ENCODE results near the gene HMCN2.
"Not testable (repeated sequence)": the region's sequence is repeated elsewhere in the genome, so short reads cannot be mapped to it uniquely, and the experiment has no call there.

Gene HMCN2

DNA sequence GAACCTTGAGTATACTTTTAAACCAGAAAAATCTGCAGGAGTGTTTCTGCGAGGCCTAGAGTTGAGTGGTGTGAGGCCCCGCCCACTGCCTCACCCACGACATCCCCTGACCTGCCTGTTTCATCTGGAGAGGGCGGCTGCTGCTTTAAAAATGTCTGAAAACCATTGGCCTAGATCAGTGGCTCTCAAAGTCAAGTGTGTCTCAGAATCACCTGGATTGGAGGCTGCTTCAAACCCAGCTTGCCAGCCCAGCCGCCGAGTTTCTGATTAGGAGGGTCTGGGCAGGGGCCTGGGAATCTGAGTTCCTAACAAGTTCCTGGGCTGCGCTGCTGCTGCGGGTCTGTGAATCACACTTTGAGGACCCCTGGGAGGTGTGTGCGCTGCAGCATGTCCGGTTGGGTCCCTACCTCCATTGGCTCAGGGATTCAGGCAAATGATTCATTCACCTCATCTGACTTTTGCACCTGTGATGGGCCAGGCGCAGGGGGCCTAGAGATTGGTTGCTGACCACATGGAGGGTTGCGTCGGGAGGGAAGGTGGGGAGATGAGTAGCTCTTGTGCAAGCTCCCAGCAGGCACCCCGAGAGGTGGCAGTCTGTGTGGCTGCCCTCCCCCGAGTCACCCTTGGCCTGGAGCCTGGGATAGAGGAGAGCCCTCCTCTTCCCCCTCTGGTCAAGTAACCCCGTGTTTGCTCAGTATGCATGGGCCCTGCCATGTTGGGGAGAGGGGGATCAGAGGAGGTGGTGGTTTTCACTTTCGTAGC lies 27.6 kb upstream of the HMCN2 start:
- no peak for DNase-seq (ENCODE audit: low read depth in 2 of 2)

- DNase-seq (ENCODE audit: low read depth in 2 of 2) = no peak
Observed at GRCh38 chr9:130239363-130239695, 26.2 kb upstream of the HMCN2 start.

DNA sequence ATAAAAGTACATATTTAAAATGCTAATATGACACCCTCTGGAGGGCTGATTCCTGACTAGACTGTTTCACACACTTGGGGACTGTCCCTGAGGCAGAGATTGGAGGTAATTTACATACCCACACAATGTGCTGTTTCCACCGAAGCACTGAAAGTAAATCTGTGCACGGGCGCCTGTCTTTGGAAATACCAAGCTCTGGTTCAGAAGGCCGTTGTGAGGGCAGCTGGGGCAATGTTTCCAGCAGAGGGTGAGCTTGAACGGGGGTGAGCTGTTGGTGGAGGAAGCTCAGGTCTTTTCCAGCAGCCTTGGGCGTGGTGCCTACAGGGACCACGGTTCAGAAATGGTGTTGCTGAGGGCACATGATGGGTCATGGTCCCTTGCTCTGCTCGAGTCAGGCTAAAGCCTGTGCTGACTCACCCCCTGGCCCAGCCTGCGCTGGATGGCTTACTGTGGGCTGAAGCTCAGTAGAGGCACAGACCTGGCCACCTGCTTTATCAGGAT lies 25.8 kb upstream of the HMCN2 start:
- DNase-seq (ENCODE audit: low read depth in 2 of 2) = peak in 1 of 2 donors; percentile 23

- DNase-seq (ENCODE audit: low read depth in 2 of 2) = no peak
Observed at GRCh38 chr9:130240410-130241197, 25.0 kb upstream of the HMCN2 start.

- DNase-seq (ENCODE audit: low read depth in 2 of 2) = no peak
Observed at GRCh38 chr9:130241198-130241535, 24.4 kb upstream of the HMCN2 start.

DNA sequence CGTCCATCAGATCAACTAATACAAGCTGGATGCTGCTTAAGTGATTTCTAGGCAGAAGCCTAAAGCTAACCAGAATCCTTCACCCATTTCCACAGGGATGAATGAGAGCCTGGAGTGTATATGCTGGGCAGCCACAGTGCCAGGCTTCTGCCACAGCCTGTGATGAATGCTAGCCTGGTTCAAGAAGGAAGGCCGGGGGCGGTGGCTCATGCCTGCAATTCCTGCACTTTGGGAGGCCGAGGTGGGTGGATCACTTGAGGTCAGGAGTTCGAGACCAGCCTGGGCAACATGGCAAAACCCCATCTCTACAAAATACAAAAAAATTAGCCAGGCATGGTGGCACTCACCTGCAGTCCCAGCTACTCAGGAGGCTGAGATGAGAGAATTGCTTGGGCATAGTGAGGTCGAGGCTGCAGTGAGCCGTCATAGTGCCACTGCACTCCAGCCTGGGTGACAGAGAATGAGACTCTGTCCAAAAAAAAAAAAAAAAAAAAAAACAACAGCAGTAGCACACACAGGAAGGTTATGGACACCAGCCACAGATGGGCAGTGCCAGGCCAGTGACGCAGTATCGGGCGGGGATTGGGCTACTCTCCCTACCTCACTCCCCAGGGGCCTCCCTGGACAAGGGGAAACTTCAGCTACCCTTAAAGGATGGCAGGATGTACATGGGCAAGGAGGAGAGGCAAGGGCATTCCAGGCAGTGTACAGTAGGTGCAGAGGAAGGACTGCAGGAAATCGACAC lies 23.1 kb upstream of the HMCN2 start:
- DNase-seq (ENCODE audit: low read depth in 2 of 2) = no peak

GRCh38 chr9:130243015-130243881 lies 22.3 kb upstream of the HMCN2 start:
- peak; percentile 50 to 80 for DNase-seq (ENCODE audit: low read depth in 2 of 2)

GRCh38 chr9:130243882-130244170 lies 21.7 kb upstream of the HMCN2 start:
- DNase-seq (ENCODE audit: low read depth in 2 of 2) = no peak

GRCh38 chr9:130244548-130245165 lies 20.9 kb upstream of the HMCN2 start:
- DNase-seq (ENCODE audit: low read depth in 2 of 2) = no peak

DNA sequence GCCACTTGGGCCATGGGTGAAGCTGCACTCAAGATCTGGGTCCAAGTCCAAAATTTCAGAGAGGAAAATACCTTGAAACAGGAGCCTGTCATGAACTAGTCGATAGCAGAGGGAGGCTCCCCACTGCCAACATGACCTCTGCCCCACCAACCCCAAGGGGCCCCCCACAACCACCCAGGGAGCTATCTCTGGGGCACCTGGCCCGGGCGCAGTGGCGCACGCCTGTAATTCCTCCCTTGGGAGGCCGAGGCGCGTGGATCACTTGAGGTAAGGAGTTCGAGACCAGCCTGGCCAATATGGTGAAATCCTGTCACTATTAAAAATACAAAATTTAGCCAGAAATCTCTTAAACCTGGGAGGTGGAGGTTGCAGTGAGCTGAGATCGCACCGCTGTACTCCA lies 20.1 kb upstream of the HMCN2 start:
- no peak for DNase-seq (ENCODE audit: low read depth in 2 of 2)

DNA sequence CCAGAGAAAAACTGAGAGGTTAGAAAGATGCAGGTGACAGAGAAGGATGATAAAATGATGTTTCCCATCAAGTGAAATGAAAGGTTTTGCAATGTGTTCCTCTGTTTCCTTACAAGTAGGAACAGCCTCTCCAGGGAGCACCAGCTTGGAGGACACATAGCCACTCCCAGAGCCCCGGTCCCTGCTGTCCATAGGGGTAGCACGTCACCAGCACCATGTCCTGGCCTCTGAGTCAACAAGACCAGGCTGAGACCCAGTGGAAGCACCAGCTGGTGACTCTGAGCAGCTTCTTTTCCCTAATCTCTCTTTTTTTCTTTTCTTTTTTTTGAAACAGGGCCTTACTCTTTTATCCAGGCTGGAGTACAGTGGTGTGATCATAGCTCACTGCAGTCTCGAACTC lies 19.4 kb upstream of the HMCN2 start:
- DNase-seq (ENCODE audit: low read depth in 2 of 2) = no peak

DNA sequence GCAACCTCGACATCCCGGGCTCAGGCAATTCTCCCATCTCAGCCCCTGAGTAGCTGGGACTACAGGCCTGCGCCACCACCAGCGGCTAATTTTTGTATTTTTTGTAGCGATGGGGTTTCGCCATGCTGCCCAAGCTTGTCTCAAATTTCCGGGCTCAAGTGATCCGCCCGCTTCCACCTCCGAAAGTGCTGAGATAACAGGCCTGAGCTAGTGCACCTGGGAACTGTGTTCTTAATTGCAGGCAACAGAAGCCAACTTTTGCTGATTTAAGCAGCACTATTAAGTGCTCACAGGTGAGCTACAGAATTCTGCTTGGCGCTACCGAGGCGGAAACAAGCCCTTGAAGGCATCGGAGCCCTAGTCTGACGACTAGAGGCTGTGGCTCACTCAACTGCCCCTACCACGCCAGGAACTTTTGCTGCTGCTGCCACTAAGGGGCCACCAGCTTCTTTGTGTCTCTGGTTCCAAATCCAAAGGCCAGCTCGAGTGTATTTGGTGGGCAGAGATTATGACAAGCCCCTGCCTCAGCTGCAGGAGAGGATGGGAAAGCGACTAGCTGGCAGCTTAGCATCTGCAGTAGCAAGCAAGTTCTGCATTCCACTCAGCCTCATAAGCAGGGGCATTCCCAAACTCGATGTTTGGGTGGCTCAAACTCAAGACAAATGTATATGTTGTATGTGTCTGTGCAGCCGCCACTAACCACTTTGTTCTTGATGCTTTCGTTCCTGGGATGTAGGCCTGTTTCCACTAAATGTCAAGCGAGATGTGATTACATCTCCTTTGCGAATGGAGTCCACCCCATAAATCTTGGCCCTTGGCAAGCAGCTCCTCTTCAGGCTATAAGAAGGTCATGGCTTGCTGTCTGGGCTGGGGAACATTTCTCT lies 10.6 kb upstream of the HMCN2 start:
- DNase-seq (ENCODE audit: low read depth in 2 of 2) = no peak

GRCh38 chr9:130255631-130256134 lies 9.9 kb upstream of the HMCN2 start:
- no peak for DNase-seq (ENCODE audit: low read depth in 2 of 2)

DNA sequence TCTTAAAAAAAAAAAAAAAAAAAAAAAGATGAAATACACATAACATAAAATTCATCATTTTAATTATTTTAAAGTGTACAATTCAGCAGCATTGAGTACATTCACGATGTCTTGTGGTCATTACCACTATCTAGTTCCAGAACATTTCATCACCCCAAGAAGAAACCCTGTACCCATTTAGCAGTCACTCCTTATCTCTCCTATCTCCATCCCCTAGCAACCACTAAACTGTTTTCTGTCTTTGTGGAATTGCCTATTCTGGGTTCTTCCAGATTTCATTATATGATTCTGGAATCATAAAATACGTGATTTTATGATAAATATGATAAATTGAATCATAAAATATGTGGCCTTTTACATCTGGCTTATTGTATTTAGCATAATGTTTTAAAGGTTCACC lies 8.9 kb upstream of the HMCN2 start:
- no peak for DNase-seq (ENCODE audit: low read depth in 2 of 2)

GRCh38 chr9:130258137-130258536 lies 7.4 kb upstream of the HMCN2 start:
- not testable (repeated sequence) for DNase-seq (ENCODE audit: low read depth in 2 of 2)

DNA sequence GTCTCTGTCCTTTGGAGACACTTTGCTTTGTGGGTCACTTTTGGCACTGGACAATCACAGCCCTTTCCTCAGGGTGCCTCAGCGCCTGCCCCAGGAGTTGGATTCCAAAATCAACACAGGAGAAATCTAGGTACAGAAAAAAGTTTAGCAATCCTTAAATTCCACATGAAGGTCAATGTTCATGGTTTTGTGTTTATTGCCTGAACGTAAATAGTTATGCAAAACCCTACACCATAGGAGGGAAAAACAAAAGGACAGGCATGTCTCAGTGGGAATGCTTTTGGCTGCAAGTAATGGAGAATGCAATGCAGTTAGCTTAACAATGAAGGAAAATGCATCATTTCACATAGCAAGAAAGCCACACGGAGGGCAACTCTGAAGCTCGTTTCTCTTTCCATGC lies 6.5 kb upstream of the HMCN2 start:
- no peak for DNase-seq (ENCODE audit: low read depth in 2 of 2)

- DNase-seq (ENCODE audit: low read depth in 2 of 2) = no peak
Observed at GRCh38 chr9:130260816-130261765, 4.5 kb upstream of the HMCN2 start.

GRCh38 chr9:130262061-130262745 lies 3.4 kb upstream of the HMCN2 start:
- no peak for DNase-seq (ENCODE audit: low read depth in 2 of 2)
